HAP-1 (cell line): Measurements from ENCODE around the gene DUSP6.

Experiments
- DNase-seq, 2 experiments: peaks; one replicate each; pipeline ENCODE4 v3.0.0-alpha.2; 2016 to 2020; ENCODE audit warnings: low spot score in 2 of 2
- H3K27me3 ChIP-seq: fragments of 250-450 bp; sonication (Bioruptor Pico); 2 replicates; pipeline ENCODE4 v1.5.1; 2020; ENCODE audit warnings: low read depth, mild to moderate bottlenecking, moderate library complexity
- H3K36me3 ChIP-seq: fragments of 250-450 bp; sonication (Bioruptor Pico); replicated peaks from 2 replicates; pipeline ENCODE4 v1.5.1; 2020; ENCODE audit warnings: mild to moderate bottlenecking
- H3K4me1 ChIP-seq: fragments of 250-450 bp; sonication (Bioruptor Pico); 2 replicates; pipeline ENCODE4 v1.5.1; 2020; ENCODE audit warnings: mild to moderate bottlenecking
- H3K4me3 ChIP-seq: fragments of 250-450 bp; sonication (Bioruptor Pico); 2 replicates; pipeline ENCODE4 v1.5.1; 2020; ENCODE audit warnings: mild to moderate bottlenecking, moderate library complexity
- H3K9me3 ChIP-seq: fragments of 250-450 bp; sonication (Bioruptor Pico); 2 replicates; pipeline ENCODE4 v1.5.1; 2020; ENCODE audit warnings: mild to moderate bottlenecking, moderate library complexity
- in situ Hi-C: fragments of 300-500 bp; cut with MboI; formaldehyde crosslinking; loops from 3 replicates; pipeline ENCODE4 v1.14.3; 2020; ENCODE audit warnings: low sequenced_read_pairs, inconsistent platforms, mixed read lengths

The DUSP6 gene

GRCh38 chr12:89352242-89352491, 134 bp downstream of the DUSP6 start:
- H3K36me3 ChIP-seq: no peaks in the 10 kb centered on the region
- peaks cover 13% of the 10 kb centered on the region for H3K27me3 ChIP-seq
- DNase-seq: peak in 1 of 2 experiments; percentile 40
- peak overlapping the region; percentile 35 for H3K4me3 ChIP-seq
- in situ Hi-C loops: no loop called here
- H3K4me1 ChIP-seq: peaks cover 34% of the 10 kb centered on the region
- no peaks in the 10 kb centered on the region for H3K9me3 ChIP-seq

GRCh38 chr12:89351489-89352241, 636 bp downstream of the DUSP6 start:
- H3K27me3 ChIP-seq: peaks cover 13% of the 10 kb centered on the region
- H3K4me1 ChIP-seq: peaks cover 35% of the 10 kb centered on the region
- peak overlapping the region; percentile 35 for H3K4me3 ChIP-seq
- in situ Hi-C loops: no loop called here
- no peaks in the 10 kb centered on the region for H3K9me3 ChIP-seq
- peak in 1 of 2 experiments; percentile 37 for DNase-seq
- no peaks in the 10 kb centered on the region for H3K36me3 ChIP-seq

- Histone ChIP-seq H3K9me3 (no peaks in the 10 kb centered on the region), H3K4me1 (peaks cover 39% of the 10 kb centered on the region), H3K36me3 (no peaks in the 10 kb centered on the region), H3K27me3 (peaks cover 13% of the 10 kb centered on the region), H3K4me3 (peak overlapping the region; percentile 35)
- in situ Hi-C loops: no loop called here
- no peak for DNase-seq
Observed at GRCh38 chr12:89350630-89351488, 1.4 kb downstream of the DUSP6 start.

GRCh38 chr12:89350260-89350629, 2.1 kb downstream of the DUSP6 start:
- peak in 1 of 2 experiments; percentile 39 for DNase-seq
- Histone ChIP-seq H3K9me3 (no peaks in the 10 kb centered on the region), H3K27me3 (peaks cover 13% of the 10 kb centered on the region), H3K4me3 (peak overlapping the region; percentile 35), H3K36me3 (no peaks in the 10 kb centered on the region), H3K4me1 (peaks cover 39% of the 10 kb centered on the region)
- in situ Hi-C loops: no loop called here

- Histone ChIP-seq H3K36me3 (no peaks in the 10 kb centered on the region), H3K27me3 (peaks cover 13% of the 10 kb centered on the region), H3K9me3 (no peaks in the 10 kb centered on the region), H3K4me1 (peaks cover 39% of the 10 kb centered on the region), H3K4me3 (no peak overlapping the region; the same call in 1 of the 2 replicates)
- in situ Hi-C loops: no loop called here
- DNase-seq: peak; percentile 75 to 96
Observed at GRCh38 chr12:89349814-89350213, 2.5 kb downstream of the DUSP6 start.

- peaks cover 13% of the 10 kb centered on the region for H3K27me3 ChIP-seq
- H3K36me3 ChIP-seq: no peaks in the 10 kb centered on the region
- in situ Hi-C loops: no loop called here
- H3K4me3 ChIP-seq: no peak overlapping the region
- H3K9me3 ChIP-seq: no peaks in the 10 kb centered on the region
- peaks cover 36% of the 10 kb centered on the region for H3K4me1 ChIP-seq
- peak in 1 of 2 experiments; percentile 30 for DNase-seq
Observed at GRCh38 chr12:89348894-89349699, 3.2 kb downstream of the DUSP6 start.

- in situ Hi-C loops: no loop called here
- H3K36me3 ChIP-seq: no peaks in the 10 kb centered on the region
- H3K4me3 ChIP-seq: no peak overlapping the region
Observed at GRCh38 chr12:89347325-89347829, 4.9 kb downstream of the DUSP6 start.

GRCh38 chr12:89346741-89347324, 5.5 kb downstream of the DUSP6 start:
- Histone ChIP-seq H3K4me3 (no peak overlapping the region), H3K27me3 (peaks cover 11% of the 10 kb centered on the region), H3K36me3 (no peaks in the 10 kb centered on the region), H3K4me1 (peaks cover 26% of the 10 kb centered on the region), H3K9me3 (no peaks in the 10 kb centered on the region)
- in situ Hi-C loops: no loop called here
- DNase-seq: no peak

More at GRCh38 chr12:89347325-89347829, 4.9 kb downstream of the DUSP6 start:
- DNase-seq: no peak
- H3K9me3 ChIP-seq: no peaks in the 10 kb centered on the region
- H3K27me3 ChIP-seq: peaks cover 13% of the 10 kb centered on the region
- peaks cover 30% of the 10 kb centered on the region for H3K4me1 ChIP-seq

GRCh38 chr12:89345830-89346740, 6.2 kb downstream of the DUSP6 start:
- Histone ChIP-seq H3K36me3 (no peaks in the 10 kb centered on the region), H3K4me3 (no peak overlapping the region), H3K9me3 (no peaks in the 10 kb centered on the region), H3K27me3 (peaks cover 6% of the 10 kb centered on the region), H3K4me1 (peaks cover 24% of the 10 kb centered on the region)
- peak; percentile 18 to 21 for DNase-seq
- in situ Hi-C loops: no loop called here

GRCh38 chr12:89345376-89345775, 6.9 kb downstream of the DUSP6 start:
- H3K4me3 ChIP-seq: no peak overlapping the region
- H3K36me3 ChIP-seq: no peaks in the 10 kb centered on the region
- H3K9me3 ChIP-seq: no peaks in the 10 kb centered on the region
- DNase-seq: no peak
- H3K27me3 ChIP-seq: peaks cover 2% of the 10 kb centered on the region; the same call in 1 of the 2 replicates
- in situ Hi-C loops: no loop called here
- peaks cover 20% of the 10 kb centered on the region for H3K4me1 ChIP-seq

GRCh38 chr12:89344862-89345202, 7.5 kb downstream of the DUSP6 start:
- peaks cover 16% of the 10 kb centered on the region for H3K4me1 ChIP-seq
- in situ Hi-C loops: no loop called here
- no peak overlapping the region for H3K4me3 ChIP-seq
- no peaks in the 10 kb centered on the region for H3K36me3 ChIP-seq
- DNase-seq: no peak
- H3K9me3 ChIP-seq: no peaks in the 10 kb centered on the region
- peaks cover 7% of the 10 kb centered on the region for H3K27me3 ChIP-seq

- Histone ChIP-seq H3K4me3 (no peak overlapping the region), H3K27me3 (peaks cover 7% of the 10 kb centered on the region), H3K4me1 (peaks cover 12% of the 10 kb centered on the region), H3K9me3 (no peaks in the 10 kb centered on the region), H3K36me3 (no peaks in the 10 kb centered on the region)
- in situ Hi-C loops: no loop called here
- DNase-seq: no peak
Observed at GRCh38 chr12:89344043-89344861, 8.0 kb downstream of the DUSP6 start.
